H9 (cell line): ENCODE data around the gene SH3TC1. TPM values are rescaled to one million over a fixed set of nuclear protein-coding genes. Genes with fewer than 3 reads are reported as not detected.

Experiments
- DNase-seq: peaks from one replicate; pipeline ENCODE4 v3.0.0-alpha.2; 2017
- H2AFZ ChIP-seq: one replicate; pipeline ENCODE4 v1.6.1; 2013; ENCODE audit warnings: mild to moderate bottlenecking, low read length, control low read depth, moderate library complexity
- H2AK5ac ChIP-seq: 2 replicates; pipeline ENCODE4 v1.6.1; 2013; ENCODE audit warnings: low read length, control low read depth, mixed read lengths; ENCODE audit not compliant: insufficient read length
- H2BK120ac ChIP-seq: one replicate; pipeline ENCODE4 v1.6.1; 2013; ENCODE audit warnings: low read depth, mild to moderate bottlenecking, low read length, control low read depth, inconsistent platforms; ENCODE audit not compliant: poor library complexity, severe bottlenecking
- H2BK12ac ChIP-seq: 2 replicates; pipeline ENCODE4 v1.6.1; 2013; ENCODE audit warnings: low read length, control low read depth, mixed read lengths, low read depth; ENCODE audit not compliant: insufficient read length
- H2BK15ac ChIP-seq: 2 replicates; pipeline ENCODE4 v1.6.1; 2013; ENCODE audit warnings: low read depth, low read length, control low read depth
- H2BK20ac ChIP-seq: one replicate; pipeline ENCODE4 v1.6.1; 2013; ENCODE audit warnings: low read depth, mild to moderate bottlenecking, low read length, control low read depth, inconsistent platforms; ENCODE audit not compliant: poor library complexity, severe bottlenecking
- H2BK5ac ChIP-seq: 2 replicates; pipeline ENCODE4 v1.6.1; 2013; ENCODE audit warnings: low read length, control low read depth, mixed read lengths; ENCODE audit not compliant: insufficient read length
- H3K14ac ChIP-seq: 2 replicates; pipeline ENCODE4 v1.6.1; 2013; ENCODE audit warnings: low read length, control low read depth; ENCODE audit not compliant: insufficient read depth
- H3K18ac ChIP-seq: 2 replicates; pipeline ENCODE4 v1.6.1; 2013; ENCODE audit warnings: low read depth, mild to moderate bottlenecking, mixed read lengths, low read length, control low read depth; ENCODE audit not compliant: insufficient read length
- H3K23ac ChIP-seq: 2 replicates; pipeline ENCODE4 v1.6.1; 2013; ENCODE audit warnings: low read length, control low read depth, mixed read lengths, low read depth; ENCODE audit not compliant: insufficient read length
- H3K23me2 ChIP-seq: 2 replicates; pipeline ENCODE4 v1.6.1; 2013; ENCODE audit warnings: low read depth, mild to moderate bottlenecking, mixed read lengths, low read length, control low read depth; ENCODE audit not compliant: insufficient read length, poor library complexity, severe bottlenecking
- H3K27ac ChIP-seq: 2 replicates; pipeline ENCODE4 v1.5.1; 2013; ENCODE audit warnings: low read length, control low read depth, mixed read lengths, low read depth; ENCODE audit not compliant: insufficient read length
- H3K27me3 ChIP-seq: 2 replicates; pipeline ENCODE4 v1.6.1; 2013; ENCODE audit warnings: low read length, control low read depth, inconsistent platforms; ENCODE audit not compliant: insufficient read depth
- H3K4ac ChIP-seq: 2 replicates; pipeline ENCODE4 v1.6.1; 2013; ENCODE audit warnings: low read depth, mild to moderate bottlenecking, control low read depth, inconsistent platforms, low read length, moderate library complexity
- H3K4me1 ChIP-seq: 2 replicates; pipeline ENCODE4 v1.6.1; 2013; ENCODE audit warnings: low read length, control low read depth, inconsistent platforms; ENCODE audit not compliant: insufficient read depth
- H3K4me2 ChIP-seq: 2 replicates; pipeline ENCODE4 v1.6.1; 2013; ENCODE audit warnings: low read length, control low read depth, mixed read lengths; ENCODE audit not compliant: insufficient read length, insufficient read depth
- H3K56ac ChIP-seq: 2 replicates; pipeline ENCODE4 v1.6.1; 2013; ENCODE audit warnings: low read depth, mild to moderate bottlenecking, mixed read lengths, low read length, control low read depth; ENCODE audit not compliant: insufficient read length
- H3K79me1 ChIP-seq: 2 replicates; pipeline ENCODE4 v1.6.1; 2013; ENCODE audit warnings: low read depth, mild to moderate bottlenecking, moderate library complexity, low read length, control low read depth, inconsistent platforms; ENCODE audit not compliant: insufficient read depth, poor library complexity, severe bottlenecking
- H3K79me2 ChIP-seq: 2 replicates; pipeline ENCODE4 v1.6.1; 2013; ENCODE audit warnings: low read length, control low read depth, inconsistent platforms; ENCODE audit not compliant: insufficient read depth
- H3K9ac ChIP-seq: 2 replicates; pipeline ENCODE4 v1.6.1; 2013; ENCODE audit warnings: low read length, control low read depth, mixed read lengths; ENCODE audit not compliant: insufficient read length; ENCODE audit errors: extremely low read depth
- H3K9me3 ChIP-seq: one replicate; pipeline ENCODE4 v1.6.1; 2013; ENCODE audit warnings: low read depth, low read length, inconsistent platforms; ENCODE audit not compliant: control insufficient read depth
- H3T11ph ChIP-seq: one replicate; pipeline ENCODE4 v1.6.1; 2013; ENCODE audit warnings: mild to moderate bottlenecking, low read length, control low read depth, inconsistent platforms
- H4K20me1 ChIP-seq: one replicate; pipeline ENCODE4 v1.6.1; 2013; ENCODE audit not compliant: control insufficient read depth, insufficient read length, insufficient read depth
- H4K5ac ChIP-seq: 2 replicates; pipeline ENCODE4 v1.6.1; 2013; ENCODE audit warnings: low read depth, mild to moderate bottlenecking, mixed read lengths, low read length, control low read depth; ENCODE audit not compliant: insufficient read length
- H4K8ac ChIP-seq: replicated peaks from 2 replicates; pipeline ENCODE4 v1.6.1; 2013; ENCODE audit warnings: low read length, control low read depth, mixed read lengths, low read depth; ENCODE audit not compliant: insufficient read length
- H4K91ac ChIP-seq: 2 replicates; pipeline ENCODE4 v1.6.1; 2013; ENCODE audit warnings: low read depth, mild to moderate bottlenecking, moderate library complexity, mixed read lengths, low read length, control low read depth; ENCODE audit not compliant: insufficient read length
- H3K27ac Mint-ChIP-seq, 3 experiments: 2 replicates in 2 of 3; 3 replicates in 1 of 3; pipeline ENCODE4 v1.8.0; 2020 to 2021; ENCODE audit warnings: mixed read lengths in 3 of 3, mild to moderate bottlenecking in 1 of 3, moderate library complexity in 1 of 3
- H3K27me3 Mint-ChIP-seq: 2 replicates; pipeline ENCODE4 v1.8.0; 2021; ENCODE audit warnings: low read depth, mild to moderate bottlenecking, moderate library complexity, mixed read lengths
- H3K36me3 Mint-ChIP-seq, 3 experiments: 2 replicates in 2 of 3; 3 replicates in 1 of 3; pipeline ENCODE4 v1.8.0; 2020 to 2021; ENCODE audit warnings: low read depth in 3 of 3, mixed read lengths in 3 of 3; ENCODE audit not compliant: insufficient read depth in 1 of 3
- H3K4me1 Mint-ChIP-seq, 2 experiments: 2 replicates each; pipeline ENCODE4 v1.8.0; 2020; ENCODE audit warnings: mixed read lengths in 2 of 2
- H3K4me3 Mint-ChIP-seq, 2 experiments: 2 replicates in 1 of 2; 3 replicates in 1 of 2; pipeline ENCODE4 v1.8.0; 2020 to 2021; ENCODE audit warnings: mild to moderate bottlenecking in 2 of 2, mixed read lengths in 2 of 2, moderate library complexity in 1 of 2
- H3K9me3 Mint-ChIP-seq, 2 experiments: 2 replicates in 1 of 2; 3 replicates in 1 of 2; pipeline ENCODE4 v1.8.0; 2020; ENCODE audit warnings: mild to moderate bottlenecking in 2 of 2, mixed read lengths in 2 of 2, moderate library complexity in 1 of 2
- WGBS: extraction: QIAGEN DNeasy Blood & Tissue Kit; methylation state at CpG from one replicate; pipeline ENCODE4 v1.1.7; 2013; ENCODE audit warnings: missing lambda C conversion rate, low lambda C conversion rate, mixed read lengths; ENCODE audit not compliant: insufficient read length; ENCODE audit errors: extremely low coverage; 5-methylcytosine and 5-hydroxymethylcytosine counted together
- total RNA-seq: library from RNA; stranded (reverse); gene quantifications from 2 replicates; pipeline ENCODE4 v1.2.1, GENCODE V29; 2021
- TF ChIP-seq, protein P1 (sequence below): fragments of 200-600 bp; sonication (generic); conservative IDR thresholded peaks from 3 replicates; pipeline ENCODE4 v1.8.0; 2021; ENCODE audit warnings: antibody characterized with exemption, mild to moderate bottlenecking

Gene SH3TC1
- total RNA-seq, 1 experiment from 2014 or later: 0.74 TPM

GRCh38 chr4:8263397-8263796, 64.3 kb downstream of the SH3TC1 start:
- H4K91ac ChIP-seq: no peak overlapping the region
- H3K4me2 ChIP-seq: no peak overlapping the region
- Mint-ChIP-seq H3K27ac (no peak overlapping the region; a peak in 2 of 7 replicates), H3K27me3 (peaks cover 4% of the 10 kb centered on the region), H3K4me1 (peaks cover 0 to 16% of the 10 kb centered on the region in 2 experiments; a peak in 2 of 4 replicates), H3K4me3 (peak overlapping the region in 1 of 2 experiments; percentile 0; a peak in 1 of 5 replicates), H3K9me3 (no peaks in the 10 kb centered on the region; a peak in 1 of 5 replicates), H3K36me3 (no peaks in the 10 kb centered on the region)
- no CpG with 5 or more reads among the region's 10 CpGs for WGBS
- H4K8ac ChIP-seq: no peak overlapping the region
- no peaks in the 10 kb centered on the region for H3K9me3 ChIP-seq
- no peak overlapping the region for H2BK12ac ChIP-seq
- no peaks in the 10 kb centered on the region for H3K27me3 ChIP-seq
- H3K4ac ChIP-seq: no peak overlapping the region
- H2BK120ac ChIP-seq: no peak overlapping the region
- no peaks in the 10 kb centered on the region for H4K20me1 ChIP-seq
- no peak overlapping the region for H2BK15ac ChIP-seq
- TF ChIP-seq, protein P1, sequence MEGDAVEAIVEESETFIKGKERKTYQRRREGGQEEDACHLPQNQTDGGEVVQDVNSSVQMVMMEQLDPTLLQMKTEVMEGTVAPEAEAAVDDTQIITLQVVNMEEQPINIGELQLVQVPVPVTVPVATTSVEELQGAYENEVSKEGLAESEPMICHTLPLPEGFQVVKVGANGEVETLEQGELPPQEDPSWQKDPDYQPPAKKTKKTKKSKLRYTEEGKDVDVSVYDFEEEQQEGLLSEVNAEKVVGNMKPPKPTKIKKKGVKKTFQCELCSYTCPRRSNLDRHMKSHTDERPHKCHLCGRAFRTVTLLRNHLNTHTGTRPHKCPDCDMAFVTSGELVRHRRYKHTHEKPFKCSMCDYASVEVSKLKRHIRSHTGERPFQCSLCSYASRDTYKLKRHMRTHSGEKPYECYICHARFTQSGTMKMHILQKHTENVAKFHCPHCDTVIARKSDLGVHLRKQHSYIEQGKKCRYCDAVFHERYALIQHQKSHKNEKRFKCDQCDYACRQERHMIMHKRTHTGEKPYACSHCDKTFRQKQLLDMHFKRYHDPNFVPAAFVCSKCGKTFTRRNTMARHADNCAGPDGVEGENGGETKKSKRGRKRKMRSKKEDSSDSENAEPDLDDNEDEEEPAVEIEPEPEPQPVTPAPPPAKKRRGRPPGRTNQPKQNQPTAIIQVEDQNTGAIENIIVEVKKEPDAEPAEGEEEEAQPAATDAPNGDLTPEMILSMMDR: no peak
- H2AK5ac ChIP-seq: no peak overlapping the region
- H3K79me2 ChIP-seq: no peaks in the 10 kb centered on the region
- no peak overlapping the region for H3T11ph ChIP-seq
- H4K5ac ChIP-seq: no peak overlapping the region
- H2BK5ac ChIP-seq: no peak overlapping the region
- DNase-seq: no peak
- H3K23me2 ChIP-seq: no peaks in the 10 kb centered on the region
- H2BK20ac ChIP-seq: no peak overlapping the region
- no peak overlapping the region for H3K14ac ChIP-seq
- no peak overlapping the region for H3K27ac ChIP-seq
- H3K56ac ChIP-seq: no peak overlapping the region
- no peak overlapping the region for H3K23ac ChIP-seq
- H3K18ac ChIP-seq: no peak overlapping the region
- no peaks in the 10 kb centered on the region for H3K79me1 ChIP-seq
- no peak overlapping the region for H2AFZ ChIP-seq
- H3K9ac ChIP-seq: no peak overlapping the region
- H3K4me1 ChIP-seq: no peaks in the 10 kb centered on the region
